Endometrial microvascular endothelial cells (primary cell): ENCODE results near the gene LCLAT1. TPM values are rescaled to one million over a fixed set of nuclear protein-coding genes. Genes with fewer than 3 reads are reported as not detected.

Experiments used
- in situ Hi-C: cut with HindIII; loops from 2 replicates; pipeline ENCODE4 v1.10.0; 2017; ENCODE audit warnings: low sequenced_read_pairs, low pct_unique_long_range_greater_than_20kb; ENCODE audit errors: inconsistent ontology term
- total RNA-seq: library from RNA; depleted of rRNA; stranded (reverse); fragments of >200 nt; gene quantifications from one replicate; pipeline ENCODE4 v1.2.3, GENCODE V29; 2015; ENCODE audit errors: inconsistent ontology term

The LCLAT1 gene
- total RNA-seq, 1 donor from 2014 or later: 16.8 TPM

GRCh38 chr2:30421604-30422443 lies 25.2 kb upstream of the LCLAT1 start:
- in situ Hi-C loops: no loop called here

DNA sequence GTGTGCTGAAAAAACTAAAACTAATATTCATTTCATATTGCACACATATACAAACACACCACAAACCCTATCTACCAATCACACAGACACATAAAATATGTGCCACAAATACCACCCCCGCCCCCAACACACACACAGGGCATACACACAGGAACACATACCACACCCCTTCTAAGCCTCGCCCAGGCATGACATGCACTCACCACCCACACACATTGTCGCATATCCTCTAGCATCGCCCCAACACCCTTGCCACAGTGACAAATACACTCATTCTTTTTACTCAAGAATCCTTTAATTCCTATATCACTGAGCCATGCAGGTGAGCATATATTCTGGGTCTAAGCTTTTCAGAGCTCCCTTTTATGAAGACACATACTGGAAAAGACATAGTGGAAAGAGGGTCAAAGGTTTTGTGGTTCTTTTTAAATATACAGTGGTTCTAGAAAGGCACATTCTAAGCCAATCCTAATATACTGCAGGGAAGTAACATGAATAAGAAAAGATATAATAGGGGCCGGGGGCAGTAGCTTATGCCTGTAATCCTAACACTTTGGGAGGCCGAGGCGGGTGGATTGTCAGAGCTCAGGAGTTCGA lies 24.5 kb upstream of the LCLAT1 start:
- in situ Hi-C loops: no loop called here

DNA sequence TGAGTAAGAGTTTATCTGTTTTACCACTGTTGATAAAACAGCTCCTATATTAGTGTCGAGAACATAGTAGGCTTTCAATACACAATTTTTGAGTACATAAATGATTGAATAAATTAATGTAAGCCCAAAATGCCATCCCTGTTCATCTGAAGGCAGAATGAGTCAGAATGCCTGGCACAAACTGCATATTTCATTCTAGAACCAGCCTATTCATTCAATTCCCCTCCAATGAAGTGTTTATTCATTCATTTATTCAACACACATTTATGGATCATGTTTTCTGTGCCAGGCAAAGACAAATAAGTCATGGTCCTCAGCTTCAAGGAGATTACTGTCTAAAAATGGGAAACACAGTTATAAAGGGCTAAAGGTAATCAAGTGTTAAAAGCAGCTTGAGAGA lies 22.8 kb upstream of the LCLAT1 start:
- in situ Hi-C loops: no loop called here

DNA sequence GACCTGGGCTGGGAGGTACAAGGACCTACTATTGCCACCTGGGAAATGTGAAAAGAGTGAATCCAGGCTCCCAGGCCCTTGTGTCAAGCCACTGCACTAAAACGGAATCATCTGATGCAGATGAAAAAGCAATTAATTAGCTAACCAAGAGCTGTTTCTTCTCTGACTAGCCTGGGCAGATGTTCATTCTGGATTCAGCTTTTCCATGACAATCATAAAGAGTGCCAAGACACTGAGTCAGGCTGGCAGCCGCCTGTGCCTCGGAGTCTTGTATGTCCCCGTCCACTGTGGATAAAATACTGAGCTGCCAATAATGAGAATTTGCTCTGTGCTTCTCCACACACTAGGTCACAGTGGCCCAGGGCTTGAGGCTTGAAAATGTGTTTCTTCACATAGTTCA lies 21.7 kb upstream of the LCLAT1 start:
- in situ Hi-C loops: loop anchor here (25.0 kb wide), 1 partner anchor 188 kb away; the partner anchor contains the start of gene LBH

DNA sequence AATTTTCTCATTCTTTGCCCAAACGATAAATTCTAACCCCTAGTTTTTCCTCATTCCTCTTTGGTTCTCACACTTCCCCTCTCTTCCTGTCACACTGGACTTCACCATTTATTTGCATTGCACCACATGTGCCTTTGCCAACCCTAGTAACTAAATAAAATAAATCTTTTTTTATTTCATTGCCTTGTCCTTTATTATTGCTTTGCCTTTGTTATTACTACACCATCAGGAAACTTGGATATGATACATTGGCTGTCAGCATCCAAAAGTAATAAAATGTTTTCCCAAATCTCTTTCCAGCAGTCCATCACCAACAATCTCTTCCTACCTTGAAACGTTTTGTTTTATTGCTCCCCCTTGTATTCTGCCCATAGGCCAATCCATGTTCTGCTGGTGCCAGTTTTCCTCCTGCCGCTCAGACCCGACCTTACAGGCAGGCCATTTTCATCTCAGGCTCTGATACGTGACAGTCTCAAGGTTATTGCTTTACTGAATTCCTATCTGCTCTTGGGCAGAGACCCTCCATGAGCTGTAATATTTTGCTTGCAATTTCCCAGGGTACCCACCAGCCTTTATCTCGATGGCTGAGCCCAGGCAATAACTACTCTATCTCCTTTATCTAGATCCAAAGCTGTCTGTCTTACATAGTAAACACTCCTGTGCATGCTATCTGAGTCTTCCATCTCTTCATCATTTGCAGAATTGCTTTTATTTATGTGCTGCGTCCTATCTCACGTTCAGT lies 19.3 kb upstream of the LCLAT1 start:
- in situ Hi-C loops: loop anchor here (25.0 kb wide), 1 partner anchor 190 kb away; the partner anchor contains the start of gene LBH

DNA sequence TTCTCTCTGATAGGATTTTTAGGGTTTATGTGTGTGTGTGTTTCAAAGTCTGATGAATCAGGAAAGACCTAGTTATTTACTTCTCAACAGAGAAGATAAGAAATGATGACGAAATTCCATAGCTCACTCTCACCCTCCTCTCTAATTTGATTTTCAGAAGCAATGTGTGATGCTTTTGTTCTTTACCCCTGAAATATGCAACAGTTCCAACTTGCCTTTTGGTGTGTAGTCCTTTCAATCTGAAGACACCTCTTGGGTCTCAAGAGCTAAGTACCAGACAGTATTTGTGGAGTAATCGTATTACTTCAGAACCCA lies 18.7 kb upstream of the LCLAT1 start:
- in situ Hi-C loops: loop anchor here (25.0 kb wide), 1 partner anchor 191 kb away; the partner anchor contains the start of gene LBH

- in situ Hi-C loops: loop anchor here (25.0 kb wide), 1 partner anchor 192 kb away; the partner anchor contains the start of gene LBH
Measured at GRCh38 chr2:30428827-30429461, 18.1 kb upstream of the LCLAT1 start.

DNA sequence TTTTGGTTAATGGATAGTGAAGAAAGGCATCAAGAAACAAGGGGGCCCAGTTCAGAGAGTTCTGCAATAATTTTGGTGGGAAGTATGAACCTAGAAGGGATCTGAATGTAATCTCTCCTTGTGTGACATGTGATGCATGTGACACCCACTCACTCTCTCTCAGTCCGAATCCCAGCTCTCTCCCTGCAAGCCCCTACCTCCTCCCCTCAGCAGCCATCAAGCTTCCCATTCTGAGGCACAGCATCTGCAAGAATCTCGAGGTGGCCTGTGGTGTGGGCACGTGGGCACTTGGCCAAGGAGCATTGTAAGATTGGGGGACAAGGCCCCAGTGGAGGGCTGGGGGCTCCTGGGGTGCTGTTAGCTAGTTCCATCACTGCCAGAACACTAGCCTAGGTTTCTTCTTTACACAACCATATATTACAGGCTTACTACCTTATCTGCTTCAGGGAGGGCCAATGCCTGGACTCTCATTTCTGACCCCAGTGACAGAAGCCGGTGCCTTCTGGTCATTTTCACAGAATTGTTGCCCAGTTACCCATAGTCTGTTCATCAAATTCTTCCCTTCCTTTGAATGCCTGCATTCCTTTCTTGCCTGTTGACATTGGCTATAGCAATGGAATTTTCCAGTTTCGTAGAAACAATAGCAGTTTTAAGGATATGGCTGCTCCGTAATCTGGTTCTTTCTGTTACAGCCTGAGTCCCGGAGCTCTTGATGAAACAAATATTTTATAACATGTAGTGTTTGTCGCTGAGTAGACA lies 13.3 kb upstream of the LCLAT1 start:
- in situ Hi-C loops: loop anchor here (25.0 kb wide), 1 partner anchor 196 kb away; the partner anchor contains the start of gene LBH

DNA sequence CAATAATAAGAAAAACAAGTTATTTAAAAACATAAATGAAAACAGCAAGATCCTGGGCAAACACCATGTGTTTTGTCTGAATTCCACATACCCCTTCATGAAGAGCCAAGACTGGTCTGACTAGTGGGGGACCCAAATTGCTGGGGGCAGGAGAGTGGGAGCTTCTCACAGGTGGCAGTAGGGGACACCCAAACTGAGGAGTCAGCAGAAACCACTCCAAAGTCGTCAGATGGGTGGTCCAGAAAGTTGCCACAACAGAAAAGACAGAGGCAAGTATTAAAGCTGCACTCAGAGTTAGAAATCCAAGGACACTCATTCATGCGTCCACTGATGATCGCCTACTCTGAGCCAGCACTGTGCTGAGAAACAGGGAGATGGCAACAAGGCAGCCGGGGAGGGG lies 12.3 kb upstream of the LCLAT1 start:
- in situ Hi-C loops: loop anchor here (25.0 kb wide), 1 partner anchor 197 kb away; the partner anchor contains the start of gene LBH

DNA sequence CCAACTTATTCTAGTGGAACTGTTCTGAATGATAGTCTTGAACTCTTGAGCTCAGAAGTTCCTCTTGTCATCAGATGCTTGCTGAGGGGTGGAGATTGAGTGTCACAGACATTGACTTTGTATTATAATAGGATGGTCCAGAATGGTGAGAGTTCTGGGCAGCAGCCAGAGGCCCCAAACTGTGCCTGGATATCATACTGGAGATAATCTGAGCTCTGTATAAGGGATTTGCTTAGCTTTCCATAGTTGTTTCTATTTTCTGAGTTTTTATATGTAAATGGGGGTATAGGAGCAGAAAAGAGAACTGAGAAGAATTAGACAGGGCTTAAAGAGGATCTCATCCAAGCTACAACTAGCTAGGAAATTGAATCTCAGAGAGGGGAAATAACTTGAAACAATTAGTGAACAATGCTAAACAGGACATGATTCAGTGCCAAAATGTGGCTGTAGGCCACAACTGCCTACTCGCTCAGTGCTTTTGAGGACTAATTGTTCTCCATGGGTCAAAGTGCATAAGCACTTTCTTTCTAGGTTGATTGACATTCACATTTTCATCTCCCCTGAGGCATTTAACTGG lies 10.1 kb upstream of the LCLAT1 start:
- in situ Hi-C loops: loop anchor here (25.0 kb wide), 1 partner anchor 200 kb away; the partner anchor contains the start of gene LBH

DNA sequence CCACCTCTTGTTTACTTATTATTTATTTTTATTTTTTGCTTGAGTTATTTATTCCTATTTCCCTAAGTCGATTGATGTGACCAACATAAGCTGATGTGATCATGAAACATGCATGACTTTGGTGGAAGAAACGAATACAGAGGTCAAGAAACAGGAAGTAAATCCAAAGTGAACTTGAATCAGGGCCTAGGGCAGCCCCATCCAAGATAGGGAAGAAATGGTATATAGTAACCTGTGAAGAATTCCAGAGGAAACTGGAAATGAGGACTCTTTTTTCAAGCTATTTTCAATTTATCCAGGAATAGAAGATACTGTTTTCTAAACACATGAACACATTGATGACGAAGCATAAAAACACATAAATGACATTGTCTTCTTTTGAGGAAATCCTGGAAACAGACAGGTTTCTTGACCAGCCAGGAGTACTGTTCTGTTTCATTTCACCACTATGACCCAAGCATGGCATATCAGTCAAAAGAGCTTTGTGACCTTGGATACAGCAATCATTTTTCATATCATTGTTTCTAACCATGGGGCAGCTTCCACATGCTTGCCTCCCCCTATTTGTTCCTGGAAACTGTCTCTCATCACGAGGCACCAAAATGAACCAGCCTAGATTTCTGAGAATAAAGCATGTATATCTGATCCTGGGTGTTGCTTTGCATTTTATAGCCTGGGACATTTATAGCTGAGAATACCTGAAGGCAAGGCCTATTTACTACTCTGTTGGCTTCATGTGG lies 9.1 kb upstream of the LCLAT1 start:
- in situ Hi-C loops: loop anchor here (25.0 kb wide), 1 partner anchor 201 kb away; the partner anchor contains the start of gene LBH

- in situ Hi-C loops: loop anchor here (25.0 kb wide), 1 partner anchor 202 kb away; the partner anchor contains the start of gene LBH
Measured at GRCh38 chr2:30439296-30439695, 7.8 kb upstream of the LCLAT1 start.

DNA sequence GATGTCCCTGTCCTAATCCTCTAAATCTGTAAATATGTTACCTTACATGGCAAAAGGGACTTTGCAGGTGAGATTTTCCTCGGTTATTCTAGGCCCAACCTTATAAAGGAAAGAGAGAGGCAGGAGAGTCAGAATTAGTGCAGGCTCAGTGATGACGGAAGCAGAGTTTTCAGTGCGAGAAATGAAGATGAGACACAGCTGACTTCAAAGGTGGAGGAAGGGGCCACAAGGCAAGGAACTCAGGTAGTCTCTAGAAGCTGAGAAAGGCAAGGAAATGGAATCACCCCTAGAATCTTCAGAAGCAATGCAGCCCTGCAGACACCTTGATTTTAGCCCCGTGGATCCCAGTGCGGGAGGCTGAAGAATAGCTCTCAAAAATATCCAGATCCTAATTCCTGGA lies 7.2 kb upstream of the LCLAT1 start:
- in situ Hi-C loops: loop anchor here (25.0 kb wide), 1 partner anchor 203 kb away; the partner anchor contains the start of gene LBH

DNA sequence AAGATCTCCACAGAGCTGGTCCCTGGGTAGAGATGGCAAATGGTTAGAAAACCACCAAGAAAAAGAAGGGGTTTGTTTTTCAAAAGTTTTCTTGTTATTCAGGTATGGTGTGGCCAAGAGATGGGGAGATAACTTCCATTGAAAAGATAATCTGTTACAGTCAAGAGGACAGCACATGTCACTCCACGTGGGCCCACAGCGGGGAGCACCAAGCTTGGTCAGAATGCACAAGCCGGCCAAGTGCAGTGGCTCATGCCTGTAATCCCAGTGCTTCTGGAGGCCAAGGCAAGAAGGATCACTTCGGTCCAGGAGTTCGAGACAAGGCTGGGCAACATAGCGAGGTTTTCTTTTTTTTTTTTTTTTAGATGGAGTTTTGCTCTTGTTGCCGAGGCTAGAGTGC lies 6.0 kb upstream of the LCLAT1 start:
- in situ Hi-C loops: loop anchor here (25.0 kb wide), 1 partner anchor 204 kb away; the partner anchor contains the start of gene LBH

- in situ Hi-C loops: loop anchor here (25.0 kb wide), 1 partner anchor 206 kb away; the partner anchor contains the start of gene LBH
Measured at GRCh38 chr2:30443081-30443480, 4.0 kb upstream of the LCLAT1 start.

GRCh38 chr2:30444273-30444672 lies 2.8 kb upstream of the LCLAT1 start:
- in situ Hi-C loops: loop anchor here (25.0 kb wide), 1 partner anchor 207 kb away; the partner anchor contains the start of gene LBH
